ENCODE data around the gene THAP6. TPM values are rescaled to one million over a fixed set of nuclear protein-coding genes. Genes with fewer than 3 reads are reported as not detected.

THAP6 gene
- total RNA-seq, 1 donor from 2014 or later: 15.7 TPM

GRCh38 chr4:75567725-75568124 lies 53.5 kb downstream of the THAP6 start:
- no peak for DNase-seq (ENCODE audit: low spot score)

Other genes with a start within 250 kb of the THAP6 start
- gene RCHY1, start 70 bp upstream of the THAP6 start, total RNA-seq: 30.4 TPM
- gene ODAPH, start 41.6 kb downstream of the THAP6 start, total RNA-seq: not detected
- not detected for gene CDKL2, start 116.1 kb downstream of the THAP6 start, total RNA-seq
- 72.6 TPM for gene G3BP2, start 158.9 kb downstream of the THAP6 start, total RNA-seq
- 68.7 TPM for gene USO1, start 210.1 kb downstream of the THAP6 start, total RNA-seq

Data from mesenteric fat pad (tissue), 1 donor.